HCT116 (cell line): Measurements from ENCODE around the gene BTBD18. TPM values are rescaled to one million over a fixed set of nuclear protein-coding genes. Genes with fewer than 3 reads are reported as not detected.

Source experiments
- ATAC-seq: fragments of 200-7000 bp; cut with Tn5 transposase; 2 replicates; pipeline ENCODE4 v1.9.1; 2020; ENCODE audit warnings: mild to moderate bottlenecking, moderate library complexity
- BruUV-seq: library from RNA; stranded (reverse); fragments of 400-500 nt; replicated peaks from 2 replicates; lab custom pipeline; 2021; lab: Mats Ljungman, UMichigan
- CTCF ChIA-PET: fragments of 300-600 bp; sonication (Branson Sonifier 250); formaldehyde crosslinking; loops from one replicate; lab custom pipeline; 2021; ENCODE audit warnings: antibody characterized with exemption; lab: Charles Lee
- POLR2A ChIA-PET: fragments of 300-600, 350-600 bp; sonication (Branson Sonifier 250); formaldehyde crosslinking; loops from one replicate; lab custom pipeline; 2021; ENCODE audit warnings: antibody characterized with exemption; lab: Charles Lee
- RAD21 ChIA-PET, 2 experiments: fragments of 300-600 bp; sonication (Branson Sonifier 250); formaldehyde crosslinking; loops; one replicate each; lab custom pipeline; 2023; ENCODE audit warnings: low total read pairs in 2 of 2; ENCODE audit not compliant: uncharacterized antibody in 2 of 2, unreplicated experiment in 2 of 2, low non-redundant PET in 1 of 2; lab: Charles Lee
- DNase-seq: peaks from one replicate; pipeline ENCODE4 v3.0.0-alpha.2; 2010; ENCODE audit warnings: low read depth, low spot score
- H2AFZ ChIP-seq: fragments of 200-600 bp; shearing (Covaris generic), sonication (generic); 2 replicates; pipeline ENCODE4 v1.6.1; 2017; ENCODE audit warnings: low read depth, mixed run types, mixed read lengths, antibody characterized with exemption, low read length; ENCODE audit not compliant: poor library complexity, severe bottlenecking
- H3K27ac ChIP-seq: 2 replicates; pipeline ENCODE4 v1.5.1; 2012; ENCODE audit warnings: low read depth, low read length
- H3K27me3 ChIP-seq: fragments of 200-600 bp; sonication (generic); 2 replicates; pipeline ENCODE4 v1.6.1; 2016; ENCODE audit warnings: mixed run types, low read length, mixed read lengths; ENCODE audit not compliant: insufficient read depth
- H3K36me3 ChIP-seq, 2 experiments: fragments of 200-500 bp in 1 of 2; fragments of 200-600 bp in 1 of 2; sonication (Bioruptor generic) in 1 of 2; sonication (generic) in 1 of 2; 2 replicates each; pipeline versions ENCODE4 v1.5.1 to v1.6.1; 2014 to 2016; ENCODE audit warnings: low read length in 2 of 2, inconsistent platforms in 1 of 2, mixed read lengths in 1 of 2, mixed run types in 1 of 2; ENCODE audit not compliant: insufficient read depth in 2 of 2, control insufficient read depth in 1 of 2
- H3K4me1 ChIP-seq, 2 experiments: fragments of 200-600 bp in 1 of 2; sonication (generic) in 1 of 2; 2 replicates each; pipeline versions ENCODE4 v1.5.1 to v1.6.1; 2012 to 2017; ENCODE audit warnings: low read length in 2 of 2, inconsistent platforms in 1 of 2, mild to moderate bottlenecking in 1 of 2, mixed read lengths in 1 of 2, mixed run types in 1 of 2, moderate library complexity in 1 of 2; ENCODE audit not compliant: insufficient read depth in 2 of 2, control insufficient read depth in 1 of 2
- H3K4me2 ChIP-seq: fragments of 200-600 bp; sonication (generic); 2 replicates; pipeline ENCODE4 v1.6.1; 2017; ENCODE audit warnings: mixed run types, low read length, mixed read lengths
- H3K4me3 ChIP-seq, 2 experiments: fragments of 200-600 bp in 1 of 2; sonication (generic) in 1 of 2; replicated peaks in 1 of 2; 2 replicates each; pipeline ENCODE4 v1.5.1; 2011 to 2016; ENCODE audit warnings: low read length in 2 of 2, control low read depth in 1 of 2, low read depth in 1 of 2, mild to moderate bottlenecking in 1 of 2, mixed read lengths in 1 of 2, mixed run types in 1 of 2
- H3K79me2 ChIP-seq: fragments of 200-600 bp; sonication (generic); 2 replicates; pipeline ENCODE4 v1.6.1; 2017; ENCODE audit warnings: mild to moderate bottlenecking, mixed run types, low read length, moderate library complexity, mixed read lengths; ENCODE audit not compliant: insufficient read depth
- H3K9ac ChIP-seq: fragments of 200-600 bp; sonication (generic); 2 replicates; pipeline ENCODE4 v1.6.1; 2016; ENCODE audit warnings: low read length, mixed read lengths
- H3K9me2 ChIP-seq: fragments of 200-600 bp; sonication (generic), shearing (Covaris generic); 2 replicates; pipeline ENCODE4 v1.6.1; 2017; ENCODE audit warnings: mixed run types, mild to moderate bottlenecking, moderate library complexity; ENCODE audit not compliant: insufficient read depth
- H3K9me3 ChIP-seq, 2 experiments: fragments of 200-500 bp in 1 of 2; fragments of 200-600 bp in 1 of 2; sonication (Bioruptor generic) in 1 of 2; sonication (generic) in 1 of 2; 2 replicates each; pipeline ENCODE4 v1.6.1; 2014 to 2017; ENCODE audit warnings: low read length in 2 of 2, mixed read lengths in 2 of 2, inconsistent platforms in 1 of 2, low read depth in 1 of 2, mild to moderate bottlenecking in 1 of 2, mixed run types in 1 of 2, moderate library complexity in 1 of 2; ENCODE audit not compliant: control insufficient read depth in 1 of 2, insufficient read depth in 1 of 2
- H4K20me1 ChIP-seq: fragments of 200-600 bp; sonication (generic), shearing (Covaris generic); 2 replicates; pipeline ENCODE4 v1.6.1; 2017; ENCODE audit warnings: mixed run types, mild to moderate bottlenecking, moderate library complexity; ENCODE audit not compliant: insufficient read depth
- ATF3 ChIP-seq: IDR thresholded peaks from 2 replicates; pipeline ENCODE4 v1.6.1; 2012
- CBX3 ChIP-seq: IDR thresholded peaks from 2 replicates; pipeline ENCODE4 v1.6.1; 2012; ENCODE audit warnings: low read depth
- CTCF ChIP-seq, 3 experiments: fragments of 200-600 bp in 1 of 3; sonication (generic) in 1 of 3; IDR thresholded peaks in 2 of 3; conservative IDR thresholded peaks in 1 of 3; 2 replicates each; pipeline ENCODE4 v1.5.1; 2012 to 2017; ENCODE audit warnings: low read depth in 2 of 3, low read length in 2 of 3, antibody characterized with exemption in 1 of 3, borderline replicate concordance in 1 of 3, control low read depth in 1 of 3, mild to moderate bottlenecking in 1 of 3, mixed read lengths in 1 of 3, mixed run types in 1 of 3, moderate library complexity in 1 of 3; ENCODE audit not compliant: insufficient read depth in 1 of 3
- EGR1 ChIP-seq: IDR thresholded peaks from 2 replicates; pipeline ENCODE4 v1.6.1; 2012; ENCODE audit warnings: low read depth
- EZH2 ChIP-seq: fragments of 200-600 bp; sonication (generic); IDR thresholded peaks from 2 replicates; pipeline ENCODE4 v1.6.1; 2017; ENCODE audit warnings: antibody characterized with exemption, mixed run types
- JUND ChIP-seq: IDR thresholded peaks from 2 replicates; pipeline ENCODE4 v1.6.1; 2012
- MAX ChIP-seq: IDR thresholded peaks from 2 replicates; pipeline ENCODE4 v1.6.1; 2012
- POLR2A ChIP-seq: IDR thresholded peaks from 2 replicates; pipeline ENCODE4 v1.7.0; 2011; ENCODE audit warnings: borderline replicate concordance; ENCODE audit not compliant: insufficient read depth, insufficient read length; ENCODE audit errors: extremely low read depth
- POLR2AphosphoS5 ChIP-seq: IDR thresholded peaks from 2 replicates; pipeline ENCODE4 v1.6.1; 2011; ENCODE audit warnings: mild to moderate bottlenecking, low read depth, low read length, moderate library complexity
- REST ChIP-seq: IDR thresholded peaks from 2 replicates; pipeline ENCODE4 v1.6.1; 2012; ENCODE audit warnings: low read depth
- SP1 ChIP-seq: IDR thresholded peaks from 2 replicates; pipeline ENCODE4 v1.6.1; 2012; ENCODE audit warnings: low read depth
- SRF ChIP-seq: IDR thresholded peaks from 2 replicates; pipeline ENCODE4 v1.6.1; 2012; ENCODE audit warnings: low read depth
- TCF7L2 ChIP-seq: IDR thresholded peaks from 2 replicates; pipeline ENCODE4 v1.7.0; 2011; ENCODE audit warnings: borderline replicate concordance, inconsistent platforms; ENCODE audit not compliant: insufficient read depth, insufficient read length; ENCODE audit errors: extremely low read depth
- ZBTB33 ChIP-seq: IDR thresholded peaks from 2 replicates; pipeline ENCODE4 v1.6.1; 2011; ENCODE audit warnings: mild to moderate bottlenecking, low read length, moderate library complexity; ENCODE audit not compliant: insufficient replicate concordance; ENCODE audit errors: extremely low read depth
- ZFX ChIP-seq: fragments of 450-650 bp; IDR thresholded peaks from 2 replicates; pipeline ENCODE4 v1.6.1; 2017
- ZNF274 ChIP-seq: fragments of 200-500 bp; sonication (Bioruptor generic); IDR thresholded peaks from 2 replicates; pipeline ENCODE4 v1.6.1; 2014; ENCODE audit warnings: mild to moderate bottlenecking, low read depth, low read length, inconsistent platforms
- intact Hi-C: fragments of 100-400 bp; cut with micrococcal nuclease; formaldehyde crosslinking; loops from 2 replicates; pipeline ENCODE4 v1.10.0; 2022
- total RNA-seq: library from RNA; stranded (reverse); gene quantifications from one replicate; pipeline ENCODE4 v1.2.1, GENCODE V29; 2021; ENCODE audit not compliant: unreplicated experiment

The BTBD18 gene
- total RNA-seq, 1 experiment from 2014 or later, result not detected

- Histone ChIP-seq H3K27ac (peak within 1 kb of the TSS; percentile 76), H3K79me2 (peaks cover 49% of the 10 kb centered on the region), H3K4me3 (peak within 1 kb of the TSS; percentile 95 to 97), H3K9me2 (no peaks in the 10 kb centered on the region), H4K20me1 (no peaks in the 10 kb centered on the region), H3K27me3 (no peaks in the 10 kb centered on the region), H3K4me2 (peak within 1 kb of the TSS; percentile 82), H3K9me3 (no peaks in the 10 kb centered on the region), H3K36me3 (peaks cover 18 to 50% of the 10 kb centered on the region in 2 experiments), H3K9ac (peak within 1 kb of the TSS; percentile 96), H2AFZ (no peak within 1 kb of the TSS), H3K4me1 (peaks cover 0 to 17% of the 10 kb centered on the region in 2 experiments; a peak in 2 of 4 replicates)
- ChIA-PET RAD21 (interaction anchor here (0.6 to 1.3 kb wide), 4 partner anchors 14 to 59 kb away, joined by 3 to 4 read pairs (median 3); no protein-coding TSS in a partner anchor), POLR2A (interaction anchor here (0.5 to 1.6 kb wide), 8 partner anchors 10 to 66 kb away, joined by 3 to 10 read pairs (median 6); partner anchors contain the start of genes BTBD18, MED19 and TMX2), CTCF (interaction anchor here (0.6 to 1.7 kb wide), 4 partner anchors 10 to 762 kb away, joined by 3 to 13 read pairs (median 4); partner anchors contain the start of gene BTBD18)
- BruUV-seq, result no TSS peak
- intact Hi-C loops, result loop anchor here (1.0 to 5.0 kb wide), 2 partner anchors 29 to 771 kb away; partner anchors contain the start of genes MED19 and TMX2
- DNase-seq, result peak; percentile 94
- peak; percentile 95 for ATAC-seq
- TF ChIP-seq POLR2AphosphoS5, result peak; percentile 98
- no peak; the same call in 1 of the 2 replicates for TF ChIP-seq ATF3
- no peak for TF ChIP-seq ZNF274
- TF ChIP-seq EGR1, result peak; percentile 63; the same call in 1 of the 2 replicates
- peak; percentile 37; the same call in 1 of the 2 replicates for TF ChIP-seq ZFX
- peak; percentile 82 for TF ChIP-seq ZBTB33
- TF ChIP-seq SRF, result peak; percentile 83
- peak; percentile 95 for TF ChIP-seq SP1
- no peak for TF ChIP-seq CTCF (IDR thresholded peaks at IDR 0.05 in 2 of 3, conservative IDR thresholded peaks at IDR 0.05 in 1 of 3; ENCODE audit: borderline replicate concordance in 1 of 3, insufficient read depth in 1 of 3, low read depth in 2 of 3, low read length in 2 of 3)
- TF ChIP-seq CBX3, result peak; percentile 99
- TF ChIP-seq EZH2, result no peak
- peak; percentile 99 for TF ChIP-seq MAX
- no peak for TF ChIP-seq REST
- peak; percentile 62 for TF ChIP-seq JUND
- TF ChIP-seq TCF7L2, result peak; percentile 69
- TF ChIP-seq POLR2A, result peak; percentile 62
These were observed 10.2 kb downstream of the BTBD18 start, which contains the start of gene SELENOH for GRCh38 chr11:57741132-57742086. TSS of gene SELENOH (plus strand) at chr11:57741491. CDS start at chr11:57741596, 105 bp downstream.
